Hepatic stellate cell (primary cell): ENCODE results near the gene FHIP2A.
A peak's percentile ranks its signal among the peaks of the same experiment; 100 is the strongest.

Experiments used
- DNase-seq: peaks from one replicate; pipeline ENCODE4 v3.0.0; 2011; ENCODE audit warnings: low spot score

Gene FHIP2A

DNA sequence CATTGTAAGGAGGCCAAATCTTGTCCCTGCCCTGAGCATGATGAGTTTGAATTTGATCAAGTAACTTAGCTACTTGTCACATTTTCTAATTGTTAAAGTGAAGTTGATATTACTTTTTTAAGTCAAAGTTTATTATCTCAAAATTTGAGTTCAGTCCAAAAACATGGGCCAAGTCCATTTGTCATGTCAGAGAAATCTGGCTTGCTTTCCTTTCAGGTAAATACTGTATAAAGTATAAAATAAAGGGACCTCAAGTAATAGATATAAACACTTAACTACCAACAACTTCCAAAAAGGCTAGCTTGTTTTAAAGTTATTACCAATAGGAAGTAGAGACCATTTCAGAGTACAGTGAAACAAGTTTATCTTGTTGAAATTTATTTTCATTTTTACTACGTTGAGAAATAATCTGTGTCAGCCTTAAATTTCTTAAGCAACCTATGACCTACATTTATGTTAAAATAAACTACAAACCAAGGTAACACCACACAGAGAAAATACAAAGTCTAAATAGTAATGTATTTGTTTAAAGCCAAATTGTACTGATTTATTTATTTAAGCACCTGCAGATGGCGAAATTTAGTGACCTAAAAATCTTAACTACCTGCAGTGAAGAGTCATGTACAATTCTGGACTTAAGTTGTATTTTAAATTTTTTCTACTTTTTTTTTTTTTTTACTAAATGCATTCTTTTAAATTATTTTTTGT is 36.5 kb downstream of the FHIP2A start:
- no peak for DNase-seq

DNA sequence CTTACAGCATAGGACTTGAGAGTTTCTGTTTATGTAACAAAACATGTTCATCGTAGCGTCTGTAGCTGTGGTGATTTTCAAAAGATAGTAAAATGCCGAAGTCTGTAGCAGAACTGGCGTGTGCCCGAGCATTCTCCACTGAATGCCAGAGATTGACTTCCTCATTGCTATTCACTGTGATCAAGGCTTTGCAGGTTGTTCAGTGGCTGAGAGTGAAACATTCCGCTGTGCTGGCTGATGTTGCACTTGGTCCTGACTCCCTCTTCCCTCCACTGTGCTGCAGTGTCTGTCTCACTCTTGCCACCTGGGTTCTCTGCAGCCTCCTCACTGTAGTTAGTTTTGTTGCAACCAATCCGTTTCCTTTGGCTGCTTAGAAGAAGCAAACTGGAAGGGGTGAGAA is 37.6 kb downstream of the FHIP2A start:
- no peak for DNase-seq

DNA sequence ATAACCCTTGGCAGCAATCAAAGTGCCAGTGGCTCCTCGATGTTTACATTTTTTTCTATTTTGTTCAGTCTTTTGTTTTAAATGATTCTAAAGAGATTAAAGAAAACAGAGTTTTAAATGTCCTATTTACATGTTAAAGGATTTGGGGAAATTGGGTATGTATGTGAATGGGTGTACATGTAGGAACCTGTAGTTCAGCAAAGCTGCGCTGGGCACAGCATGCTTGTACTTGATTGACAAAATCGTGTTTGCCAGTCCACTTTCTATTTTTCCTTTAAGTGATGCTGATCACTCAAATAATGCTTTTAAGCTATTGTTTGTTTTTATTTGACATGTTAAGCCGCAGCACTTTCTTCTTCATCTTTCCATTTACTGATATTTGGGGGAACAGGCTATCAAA is 40.9 kb downstream of the FHIP2A start:
- no peak for DNase-seq

DNA sequence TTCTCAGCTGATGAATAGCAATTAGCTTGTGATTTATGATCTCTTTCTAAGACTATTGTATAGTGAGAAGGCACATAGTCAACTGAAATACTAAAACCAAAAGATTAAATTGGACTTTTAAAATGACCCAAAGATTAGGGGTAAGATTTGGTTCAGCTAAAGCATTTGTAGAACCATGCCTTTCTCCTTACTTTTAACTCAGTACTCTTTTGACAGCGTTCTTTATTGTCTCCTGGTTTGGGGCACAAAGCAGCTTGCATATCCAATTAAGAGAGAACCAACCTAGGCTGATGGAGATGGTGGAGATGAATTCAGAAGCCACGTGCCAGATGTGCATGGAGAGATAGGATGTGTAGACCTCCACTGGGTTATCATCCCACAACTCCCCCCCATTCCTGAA is 45.8 kb downstream of the FHIP2A start:
- DNase-seq, result no peak

DNA sequence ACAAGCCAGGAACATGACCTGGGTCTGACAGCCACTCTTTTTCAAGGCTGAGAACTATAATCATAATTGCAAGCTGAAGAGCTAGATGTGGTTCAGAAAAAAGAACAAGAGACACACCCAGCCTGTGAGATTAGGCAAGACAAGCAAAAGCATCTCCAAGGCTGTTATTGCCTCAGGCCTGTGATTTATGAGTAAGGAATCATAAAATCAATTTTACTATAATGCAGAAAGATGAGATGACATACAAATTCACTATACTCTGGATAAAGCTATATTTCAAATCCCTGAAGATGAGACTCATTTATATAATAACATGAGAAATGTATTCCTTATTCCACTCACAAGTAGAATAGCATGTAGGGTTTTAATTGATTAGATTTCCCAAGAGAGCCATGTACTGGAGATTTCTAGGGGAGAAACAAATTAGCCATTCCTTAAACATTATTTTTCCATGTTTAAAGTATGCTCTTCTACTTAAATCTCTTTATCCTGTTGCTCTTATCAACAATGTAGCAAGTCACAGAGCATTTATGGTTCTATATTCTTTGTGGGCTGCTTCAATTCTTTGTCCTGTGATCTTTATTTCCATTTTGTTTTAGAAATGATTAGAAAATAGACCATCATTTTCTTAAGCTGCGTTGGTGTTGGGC is 47.4 kb downstream of the FHIP2A start:
- no peak for DNase-seq

DNA sequence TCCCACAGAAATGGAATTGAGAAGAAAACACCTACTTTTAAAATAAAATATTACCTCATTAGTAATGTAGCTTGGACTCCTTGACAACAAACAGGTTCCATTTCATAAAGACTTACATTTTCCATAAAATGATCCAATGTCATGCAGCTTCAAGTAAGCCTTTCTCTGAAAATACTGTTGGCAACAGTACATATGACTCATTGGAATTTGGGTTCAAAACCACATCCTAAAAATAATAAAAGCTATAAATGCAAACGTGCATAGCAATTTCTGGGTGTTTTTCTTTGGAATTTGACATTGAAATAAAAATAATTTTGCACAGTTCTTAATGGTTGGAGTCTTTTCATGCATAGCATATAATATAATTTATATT is 47.9 kb downstream of the FHIP2A start:
- DNase-seq, result peak; percentile 48

DNA sequence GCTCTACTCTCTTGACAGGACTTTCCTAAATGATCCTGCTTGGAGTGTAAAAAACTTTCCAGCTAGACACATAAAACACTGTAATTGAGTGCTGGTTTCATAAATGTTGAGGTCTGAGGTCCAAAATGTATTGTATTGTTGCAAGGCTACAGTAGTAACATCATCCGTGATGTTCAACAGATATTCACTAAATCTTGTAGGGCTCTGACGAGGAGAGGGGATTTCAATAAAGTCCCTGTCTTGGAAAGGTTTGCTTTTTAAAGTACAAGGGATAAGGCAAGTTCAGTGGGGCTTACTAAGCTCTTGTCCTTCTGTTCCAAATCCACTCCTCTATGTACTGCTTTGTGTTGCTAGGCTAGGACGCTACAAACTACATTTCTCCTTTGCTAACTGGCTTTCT is 48.9 kb downstream of the FHIP2A start:
- DNase-seq, result no peak

DNA sequence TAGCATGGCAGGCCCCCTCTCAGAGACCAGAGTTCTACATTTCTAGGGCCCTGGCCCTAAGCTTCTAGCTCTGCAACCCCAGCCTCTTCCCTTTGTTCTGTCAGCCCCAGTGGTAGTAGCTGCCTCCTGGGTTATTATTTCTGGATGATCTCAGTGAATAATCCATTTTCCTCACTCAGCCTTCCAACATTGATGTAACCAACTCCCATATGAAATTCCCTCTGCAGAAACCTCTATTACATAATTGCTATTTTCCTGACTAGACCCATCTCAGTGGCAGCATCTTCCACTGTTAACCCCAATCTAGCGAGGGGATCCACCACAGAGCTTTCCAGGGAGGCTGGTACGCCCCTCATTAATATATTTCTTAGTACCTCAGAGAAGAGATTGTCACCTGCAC is 49.8 kb downstream of the FHIP2A start:
- no peak for DNase-seq
